ENCODE measurements around the gene TMED5.
"Not testable (repeated sequence)": the region's sequence is repeated elsewhere in the genome, so short reads cannot be mapped to it uniquely, and the experiment has no call there.

TMED5 gene

DNA sequence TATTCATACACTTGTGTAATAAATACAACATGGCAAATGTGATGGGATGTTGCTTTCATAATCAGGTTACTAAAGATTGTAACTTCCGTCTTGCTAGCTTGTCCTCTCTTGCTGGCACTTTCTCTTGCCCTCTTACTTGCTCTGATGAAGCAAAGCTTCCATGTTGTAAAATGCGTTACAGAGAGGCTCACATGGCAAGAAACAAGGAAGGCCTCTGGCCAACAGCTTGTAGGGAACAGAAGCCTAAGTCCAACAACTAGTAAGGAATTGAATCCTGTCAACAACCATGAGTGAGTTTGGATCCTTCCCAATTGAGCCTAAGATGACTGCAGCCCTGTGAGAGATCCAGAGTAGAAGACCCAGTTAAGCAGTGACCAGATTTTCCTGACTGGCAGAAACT, 15.4 kb downstream of the TMED5 start:
- TF ChIP-seq, protein P1, sequence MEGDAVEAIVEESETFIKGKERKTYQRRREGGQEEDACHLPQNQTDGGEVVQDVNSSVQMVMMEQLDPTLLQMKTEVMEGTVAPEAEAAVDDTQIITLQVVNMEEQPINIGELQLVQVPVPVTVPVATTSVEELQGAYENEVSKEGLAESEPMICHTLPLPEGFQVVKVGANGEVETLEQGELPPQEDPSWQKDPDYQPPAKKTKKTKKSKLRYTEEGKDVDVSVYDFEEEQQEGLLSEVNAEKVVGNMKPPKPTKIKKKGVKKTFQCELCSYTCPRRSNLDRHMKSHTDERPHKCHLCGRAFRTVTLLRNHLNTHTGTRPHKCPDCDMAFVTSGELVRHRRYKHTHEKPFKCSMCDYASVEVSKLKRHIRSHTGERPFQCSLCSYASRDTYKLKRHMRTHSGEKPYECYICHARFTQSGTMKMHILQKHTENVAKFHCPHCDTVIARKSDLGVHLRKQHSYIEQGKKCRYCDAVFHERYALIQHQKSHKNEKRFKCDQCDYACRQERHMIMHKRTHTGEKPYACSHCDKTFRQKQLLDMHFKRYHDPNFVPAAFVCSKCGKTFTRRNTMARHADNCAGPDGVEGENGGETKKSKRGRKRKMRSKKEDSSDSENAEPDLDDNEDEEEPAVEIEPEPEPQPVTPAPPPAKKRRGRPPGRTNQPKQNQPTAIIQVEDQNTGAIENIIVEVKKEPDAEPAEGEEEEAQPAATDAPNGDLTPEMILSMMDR (IDR thresholded peaks at IDR 0.05; ENCODE audit: unreplicated experiment in 3 of 3): no peak
- H3K9me3 Mint-ChIP-seq: peaks cover 36% of the 10 kb centered on the region
- H3K27me3 Mint-ChIP-seq (ENCODE audit: low read depth): no peaks in the 10 kb centered on the region
- no peak overlapping the region for H3K27ac Mint-ChIP-seq
- no peak overlapping the region for H3K4me3 Mint-ChIP-seq
- peaks cover 61% of the 10 kb centered on the region for H3K36me3 Mint-ChIP-seq (ENCODE audit: low read depth)
- H3K4me1 Mint-ChIP-seq: no peaks in the 10 kb centered on the region

- peaks cover 27% of the 10 kb centered on the region for H3K9me3 Mint-ChIP-seq
- peaks cover 59% of the 10 kb centered on the region for H3K36me3 Mint-ChIP-seq (ENCODE audit: low read depth)
- not testable (repeated sequence) for H3K4me1 Mint-ChIP-seq; H3K27ac Mint-ChIP-seq; H3K4me3 Mint-ChIP-seq; H3K27me3 Mint-ChIP-seq (ENCODE audit: low read depth)
Measured at GRCh38 chr1:93163314-93163713, 16.9 kb downstream of the TMED5 start.

DNA sequence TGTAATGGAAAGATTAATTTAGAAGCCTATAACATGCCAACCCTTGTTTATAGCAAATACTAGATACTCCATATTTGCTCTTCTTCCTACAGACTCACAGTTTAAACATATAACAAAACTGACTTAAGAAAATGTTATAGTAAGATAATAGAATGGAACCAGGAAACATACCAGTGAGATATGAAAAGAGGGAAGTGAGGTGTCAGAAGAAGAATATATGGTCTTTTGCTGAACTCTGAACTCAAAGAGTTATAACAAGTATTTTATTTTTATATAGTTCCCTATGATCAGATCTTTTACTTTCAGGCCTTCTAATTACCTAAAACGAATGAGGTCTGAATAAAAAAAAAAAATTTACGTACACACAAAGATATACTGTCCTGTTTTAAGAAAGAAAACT, 20.9 kb downstream of the TMED5 start:
- Mint-ChIP-seq H3K4me1 (no peaks in the 10 kb centered on the region), H3K4me3 (no peak overlapping the region)

GRCh38 chr1:93155335-93155734, 24.9 kb downstream of the TMED5 start:
- H3K4me3 Mint-ChIP-seq: no peak overlapping the region
- H3K27ac Mint-ChIP-seq: no peak overlapping the region
- no peaks in the 10 kb centered on the region for H3K9me3 Mint-ChIP-seq
- peaks cover 33% of the 10 kb centered on the region for H3K36me3 Mint-ChIP-seq (ENCODE audit: low read depth)
- TF ChIP-seq, protein P1 (IDR thresholded peaks at IDR 0.05; ENCODE audit: unreplicated experiment in 3 of 3): no peak
- H3K27me3 Mint-ChIP-seq (ENCODE audit: low read depth): no peaks in the 10 kb centered on the region
- no peaks in the 10 kb centered on the region for H3K4me1 Mint-ChIP-seq

More for the DNA sequence above, 20.9 kb downstream of the TMED5 start:
- H3K27me3 Mint-ChIP-seq (ENCODE audit: low read depth): no peaks in the 10 kb centered on the region
- TF ChIP-seq, protein P1 (IDR thresholded peaks at IDR 0.05; ENCODE audit: unreplicated experiment in 3 of 3): no peak
- no peaks in the 10 kb centered on the region for H3K9me3 Mint-ChIP-seq
- H3K36me3 Mint-ChIP-seq (ENCODE audit: low read depth): peaks cover 37% of the 10 kb centered on the region
- H3K27ac Mint-ChIP-seq: no peak overlapping the region

DNA sequence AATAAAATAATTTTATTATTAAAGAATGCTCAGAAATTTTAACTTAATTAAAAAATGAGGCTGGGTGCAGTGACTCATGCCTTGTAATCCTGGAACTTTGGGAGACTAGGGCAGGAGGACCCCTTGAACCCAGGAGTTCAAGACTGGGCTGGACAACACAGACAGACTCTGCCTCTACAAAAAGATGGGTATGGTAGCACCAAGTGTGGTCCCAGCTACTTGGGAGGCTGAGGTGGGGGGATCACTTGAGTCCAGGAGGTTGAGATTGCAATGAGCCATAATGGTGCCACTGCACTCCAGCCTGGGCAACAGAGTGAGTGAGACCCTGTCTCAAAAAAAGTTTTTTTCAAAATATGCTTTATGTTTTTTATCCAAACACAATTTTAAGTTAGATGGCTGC, 25.3 kb downstream of the TMED5 start:
- Mint-ChIP-seq H3K36me3 (ENCODE audit: low read depth) (peaks cover 38% of the 10 kb centered on the region), H3K27ac (no peak overlapping the region), H3K4me3 (no peak overlapping the region), H3K27me3 (ENCODE audit: low read depth) (no peaks in the 10 kb centered on the region), H3K4me1 (no peaks in the 10 kb centered on the region), H3K9me3 (no peaks in the 10 kb centered on the region)
- TF ChIP-seq, protein P1 (IDR thresholded peaks at IDR 0.05; ENCODE audit: unreplicated experiment in 3 of 3): no peak

- Mint-ChIP-seq H3K4me1 (no peaks in the 10 kb centered on the region), H3K4me3 (no peak overlapping the region), H3K27ac (no peak overlapping the region), H3K36me3 (ENCODE audit: low read depth) (peaks cover 41% of the 10 kb centered on the region), H3K27me3 (ENCODE audit: low read depth) (no peaks in the 10 kb centered on the region), H3K9me3 (no peaks in the 10 kb centered on the region)
- TF ChIP-seq, protein P1 (IDR thresholded peaks at IDR 0.05; ENCODE audit: unreplicated experiment in 3 of 3): no peak
Measured at GRCh38 chr1:93152835-93153234, 27.4 kb downstream of the TMED5 start.
